Measurements from ENCODE around the gene DPEP2. TPM values are rescaled to one million over a fixed set of nuclear protein-coding genes. Genes with fewer than 3 reads are reported as not detected.

The DPEP2 gene
- total RNA-seq, 4 donors from 2014 or later = 0.18 to 6.2 (median 4.0) TPM; not detected in 1

DNA sequence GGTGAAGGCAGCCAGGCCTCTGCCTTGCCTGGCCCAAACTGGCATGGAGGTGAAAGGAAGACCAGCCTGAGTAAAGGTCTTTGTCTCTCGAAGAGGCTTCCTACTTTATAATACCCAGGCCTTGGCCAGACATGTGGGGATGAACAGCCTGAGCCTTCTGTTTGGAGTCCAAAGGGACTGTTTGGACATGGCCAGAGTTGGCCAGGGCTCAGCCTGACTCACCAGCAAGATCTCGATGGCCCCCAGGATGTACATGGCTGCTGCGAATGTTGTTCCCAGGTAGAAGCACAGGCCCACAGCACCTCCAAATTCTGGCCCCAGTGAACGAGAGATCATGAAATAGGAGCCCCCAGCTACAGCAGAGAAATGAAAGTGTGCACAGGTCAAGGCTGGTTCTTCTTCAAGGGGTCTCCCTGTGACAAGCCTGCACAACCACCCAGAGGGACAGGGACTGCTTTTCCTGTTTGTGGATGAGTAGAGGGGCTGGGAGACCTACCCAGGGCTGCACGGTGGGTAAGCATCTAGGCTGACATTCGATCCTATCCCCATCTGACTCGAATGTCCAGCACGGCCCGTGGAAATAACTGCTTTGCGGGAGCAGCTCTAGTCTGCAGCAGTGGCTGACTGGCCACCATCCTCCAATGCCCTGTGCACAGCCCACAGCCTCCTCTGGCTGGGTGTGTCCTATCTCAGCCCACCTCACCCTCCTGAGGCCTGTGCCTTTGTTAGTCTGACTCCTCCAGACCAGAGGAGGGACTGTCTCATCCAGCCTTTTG, 44.7 kb downstream of the DPEP2 start:
- DNase-seq = no peak
- no peaks in the 10 kb centered on the region for H3K27me3 ChIP-seq
- TF ChIP-seq POLR2A (IDR thresholded peaks at IDR 0.05) = no peak
- TF ChIP-seq, protein P1, sequence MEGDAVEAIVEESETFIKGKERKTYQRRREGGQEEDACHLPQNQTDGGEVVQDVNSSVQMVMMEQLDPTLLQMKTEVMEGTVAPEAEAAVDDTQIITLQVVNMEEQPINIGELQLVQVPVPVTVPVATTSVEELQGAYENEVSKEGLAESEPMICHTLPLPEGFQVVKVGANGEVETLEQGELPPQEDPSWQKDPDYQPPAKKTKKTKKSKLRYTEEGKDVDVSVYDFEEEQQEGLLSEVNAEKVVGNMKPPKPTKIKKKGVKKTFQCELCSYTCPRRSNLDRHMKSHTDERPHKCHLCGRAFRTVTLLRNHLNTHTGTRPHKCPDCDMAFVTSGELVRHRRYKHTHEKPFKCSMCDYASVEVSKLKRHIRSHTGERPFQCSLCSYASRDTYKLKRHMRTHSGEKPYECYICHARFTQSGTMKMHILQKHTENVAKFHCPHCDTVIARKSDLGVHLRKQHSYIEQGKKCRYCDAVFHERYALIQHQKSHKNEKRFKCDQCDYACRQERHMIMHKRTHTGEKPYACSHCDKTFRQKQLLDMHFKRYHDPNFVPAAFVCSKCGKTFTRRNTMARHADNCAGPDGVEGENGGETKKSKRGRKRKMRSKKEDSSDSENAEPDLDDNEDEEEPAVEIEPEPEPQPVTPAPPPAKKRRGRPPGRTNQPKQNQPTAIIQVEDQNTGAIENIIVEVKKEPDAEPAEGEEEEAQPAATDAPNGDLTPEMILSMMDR (IDR thresholded peaks at IDR 0.05) = no peak
- intact Hi-C loops (cut with DNase I) = no loop called here
- peaks cover 4 to 96% (median 22%) of the 10 kb centered on the region in 3 donors for H3K36me3 ChIP-seq
- H3K4me1 ChIP-seq = peaks cover 0 to 33% (median 10%) of the 10 kb centered on the region in 3 donors
- H3K4me3 ChIP-seq = no peak overlapping the region
- no peaks in the 10 kb centered on the region for H3K9me3 ChIP-seq
- H3K27ac ChIP-seq = peak overlapping the region in 1 of 4 donors; percentile 29
- 80 to 82% methylated on average over 1 to 3 of the region's 10 CpGs for WGBS, 2 donors

DNA sequence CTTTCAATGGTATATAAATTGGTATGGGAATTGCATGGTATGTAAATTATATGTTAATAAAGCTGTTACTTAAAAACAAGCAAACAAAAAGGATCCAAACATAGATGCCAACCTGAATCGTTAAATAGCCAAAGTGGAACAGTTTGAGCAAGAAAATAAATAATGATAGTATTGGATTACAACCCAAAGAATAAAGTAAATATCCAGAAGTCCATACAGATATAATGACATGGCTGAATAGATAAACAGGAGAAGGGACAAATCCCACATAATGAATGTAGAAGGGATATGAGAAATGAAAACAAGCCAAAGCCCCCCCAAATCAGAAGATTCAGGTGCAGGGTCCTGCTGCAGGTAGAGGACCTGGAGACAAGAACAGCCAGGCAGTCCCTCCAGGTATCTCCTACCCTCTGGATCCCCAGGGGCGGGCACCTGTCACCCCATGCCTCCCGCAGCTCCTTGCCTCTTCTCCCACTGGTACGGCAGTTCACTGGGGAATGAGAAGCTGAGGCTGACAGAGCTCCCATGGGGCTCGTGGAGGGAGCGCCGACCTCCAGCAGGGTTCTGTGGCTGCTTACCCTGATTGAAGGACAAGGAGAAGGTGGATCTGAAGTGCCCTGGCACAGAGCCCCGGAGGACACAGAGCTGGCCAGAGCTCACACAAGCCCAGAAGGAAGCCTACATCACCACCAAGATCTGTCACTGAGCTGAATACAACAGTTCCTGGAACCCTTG, 45.5 kb downstream of the DPEP2 start:
- 74 to 81% methylated on average over 2 to 3 of the region's 8 CpGs for WGBS, 2 donors
- Histone ChIP-seq H3K4me3 (no peak overlapping the region), H3K27ac (peak overlapping the region in 1 of 4 donors; percentile 29), H3K36me3 (peaks cover 0 to 96% (median 24%) of the 10 kb centered on the region in 3 donors), H3K9me3 (no peaks in the 10 kb centered on the region), H3K27me3 (no peaks in the 10 kb centered on the region), H3K4me1 (peaks cover 0 to 26% (median 6%) of the 10 kb centered on the region in 3 donors)
- no peak for DNase-seq
- no peak for TF ChIP-seq POLR2A (IDR thresholded peaks at IDR 0.05)
- TF ChIP-seq, protein P1 (IDR thresholded peaks at IDR 0.05) = no peak
- intact Hi-C loops (cut with DNase I) = no loop called here

DNA sequence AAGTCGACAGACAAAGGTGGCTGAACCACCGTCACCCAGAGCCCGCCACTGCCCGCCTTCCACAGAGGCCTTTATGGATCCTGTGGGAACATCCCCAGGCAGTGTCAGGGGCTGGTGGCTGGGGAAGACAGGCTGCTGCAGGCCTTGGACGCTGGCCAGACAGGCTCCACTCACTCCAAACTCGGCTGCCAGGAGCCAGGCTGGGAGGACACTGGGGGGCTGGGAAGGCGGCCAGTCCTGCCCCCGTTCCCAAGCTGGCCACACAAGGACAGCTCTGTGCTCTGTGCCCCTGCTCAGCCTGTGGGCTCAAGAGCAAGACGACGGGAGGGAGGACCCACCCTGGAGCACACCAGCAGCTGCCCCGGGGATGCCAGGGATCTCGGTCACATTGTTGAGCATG, 47.8 kb downstream of the DPEP2 start:
- peaks cover 10 to 100% (median 39%) of the 10 kb centered on the region in 3 donors for H3K36me3 ChIP-seq
- no peaks in the 10 kb centered on the region for H3K9me3 ChIP-seq
- TF ChIP-seq, protein P1 (IDR thresholded peaks at IDR 0.05) = no peak
- TF ChIP-seq POLR2A (IDR thresholded peaks at IDR 0.05) = no peak
- intact Hi-C loops (cut with DNase I) = no loop called here
- 52 to 69% methylated on average over 2 to 6 of the region's 12 CpGs for WGBS, 2 donors
- H3K4me3 ChIP-seq = no peak overlapping the region
- no peak for DNase-seq
- H3K4me1 ChIP-seq = peaks cover 0 to 30% (median 6%) of the 10 kb centered on the region in 3 donors
- H3K27ac ChIP-seq = peak overlapping the region in 2 of 4 donors; percentile 29 to 57
- H3K27me3 ChIP-seq = no peaks in the 10 kb centered on the region

DNA sequence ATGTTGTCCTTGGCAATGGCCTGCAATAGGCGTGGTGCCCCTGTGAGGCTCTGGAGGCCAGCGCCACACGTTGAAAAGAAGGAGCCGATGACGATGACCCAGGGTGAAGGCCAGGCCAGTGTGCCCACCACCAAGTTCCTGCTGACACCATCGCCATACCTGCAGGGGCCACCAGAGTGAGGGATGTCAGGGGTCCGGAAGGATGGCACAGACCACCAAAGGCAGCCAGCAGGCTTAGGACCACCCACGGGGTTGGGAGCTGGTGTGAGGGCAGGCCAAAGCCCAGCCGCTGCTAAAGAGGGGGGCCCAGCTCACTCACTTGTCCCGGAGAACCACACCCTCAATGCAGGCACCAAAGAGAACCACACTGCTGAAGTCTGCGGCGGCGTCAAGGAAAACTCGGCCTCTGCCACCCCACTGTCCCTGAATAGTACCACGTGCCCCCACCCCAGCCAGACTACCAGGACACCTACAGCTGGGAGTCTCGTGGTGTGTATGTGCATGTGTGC, 48.9 kb downstream of the DPEP2 start:
- no peak for DNase-seq

More for the DNA sequence above, 48.9 kb downstream of the DPEP2 start:
- Histone ChIP-seq H3K4me1 (peaks cover 0 to 35% (median 6%) of the 10 kb centered on the region in 3 donors), H3K36me3 (peaks cover 21 to 100% (median 48%) of the 10 kb centered on the region in 3 donors), H3K27ac (no peak overlapping the region), H3K9me3 (no peaks in the 10 kb centered on the region), H3K27me3 (no peaks in the 10 kb centered on the region), H3K4me3 (no peak overlapping the region)
- intact Hi-C loops (cut with DNase I) = no loop called here
- 90 to 96% methylated on average over 4 to 8 of the region's 16 CpGs for WGBS, 2 donors
- TF ChIP-seq, protein P1 (IDR thresholded peaks at IDR 0.05) = no peak
- TF ChIP-seq POLR2A (IDR thresholded peaks at IDR 0.05) = no peak
